GM19438 (cell line): ENCODE measurements around the gene PRIMPOL.
"Not testable (repeated sequence)": the region's sequence is repeated elsewhere in the genome, so short reads cannot be mapped to it uniquely, and the experiment has no call there.

Source experiments
- ATAC-seq: cut with Tn5 transposase; IDR thresholded peaks from one replicate; pipeline ENCODE4 v1.9.1; 2021; ENCODE audit warnings: low read depth; ENCODE audit not compliant: unreplicated experiment

Gene PRIMPOL

GRCh38 chr4:184649026-184649970 lies at the start of gene PRIMPOL, which contains the start of gene CASP3:
PRIMPOL (plus strand) TSS chr4:184649738; CDS start chr4:184657141, 7,403 bp downstream.
CASP3 (minus strand) TSS chr4:184649447; CDS start chr4:184638453, 10,994 bp downstream.
- peak; percentile 77 for ATAC-seq

- not testable (repeated sequence) for ATAC-seq
Observed at GRCh38 chr4:184600982-184601381, 48.6 kb upstream of the PRIMPOL start.

- not testable (repeated sequence) for ATAC-seq
Observed at GRCh38 chr4:184602857-184603256, 46.7 kb upstream of the PRIMPOL start.

GRCh38 chr4:184607429-184607828 lies 42.1 kb upstream of the PRIMPOL start:
- not testable (repeated sequence) for ATAC-seq

- no peak for ATAC-seq
Observed at GRCh38 chr4:184612074-184612473, 37.5 kb upstream of the PRIMPOL start.

- ATAC-seq, result no peak
Observed at GRCh38 chr4:184613405-184613804, 36.1 kb upstream of the PRIMPOL start.

GRCh38 chr4:184614509-184614908 lies 35.0 kb upstream of the PRIMPOL start:
- ATAC-seq, result no peak

- not testable (repeated sequence) for ATAC-seq
Observed at GRCh38 chr4:184616168-184616567, 33.4 kb upstream of the PRIMPOL start.

- peak; percentile 78 for ATAC-seq
Observed at GRCh38 chr4:184616633-184617551, 32.6 kb upstream of the PRIMPOL start.

- ATAC-seq, result no peak
Observed at GRCh38 chr4:184617600-184618196, 31.8 kb upstream of the PRIMPOL start.

- no peak for ATAC-seq
Observed at GRCh38 chr4:184620212-184620867, 29.2 kb upstream of the PRIMPOL start.

GRCh38 chr4:184621518-184621917 lies 28.0 kb upstream of the PRIMPOL start:
- ATAC-seq, result no peak

GRCh38 chr4:184624504-184624903 lies 25.0 kb upstream of the PRIMPOL start:
- ATAC-seq, result not testable (repeated sequence)

- no peak for ATAC-seq
Observed at GRCh38 chr4:184624972-184625554, 24.5 kb upstream of the PRIMPOL start.

- not testable (repeated sequence) for ATAC-seq
Observed at GRCh38 chr4:184625783-184626596, 23.5 kb upstream of the PRIMPOL start.

- no peak for ATAC-seq
Observed at GRCh38 chr4:184628103-184628502, 21.4 kb upstream of the PRIMPOL start.

GRCh38 chr4:184632842-184633241 lies 16.7 kb upstream of the PRIMPOL start:
- ATAC-seq, result no peak

GRCh38 chr4:184635381-184635780 lies 14.2 kb upstream of the PRIMPOL start:
- ATAC-seq, result no peak

- no peak for ATAC-seq
Observed at GRCh38 chr4:184636144-184636543, 13.4 kb upstream of the PRIMPOL start.
